HepG2 (cell line): ENCODE measurements around the gene PARK7. TPM values are rescaled to one million over a fixed set of nuclear protein-coding genes. Genes with fewer than 3 reads are reported as not detected.

Experiments
- ADNP ChIP-seq: sonication (generic); formaldehyde crosslinking; IDR thresholded peaks from 2 replicates; pipeline ENCODE4 v1.4.0; 2020; ENCODE audit warnings: missing genetic modification reagents
- NR2C2 ChIP-seq: sonication (generic); formaldehyde crosslinking; IDR thresholded peaks from 2 replicates; pipeline ENCODE4 v1.4.0; 2020; ENCODE audit warnings: missing genetic modification reagents, mild to moderate bottlenecking, moderate library complexity, borderline replicate concordance
- POLR2AphosphoS5 ChIP-seq: IDR thresholded peaks from 2 replicates; pipeline ENCODE4 v1.6.1; 2012; ENCODE audit warnings: low read depth, low read length
- RFX3 ChIP-seq: IDR thresholded peaks from 2 replicates; pipeline ENCODE4 v1.6.1; 2016; ENCODE audit warnings: missing biosample characterization, missing genetic modification reagents
- SNAPC4 ChIP-seq: sonication (generic); formaldehyde crosslinking; IDR thresholded peaks from 2 replicates; pipeline ENCODE4 v1.4.0; 2020; ENCODE audit warnings: mild to moderate bottlenecking, missing genetic modification reagents
- SOX6 ChIP-seq, 2 experiments: fragments of 450-650 bp in 1 of 2; sonication (generic) in 1 of 2; formaldehyde crosslinking in 1 of 2; IDR thresholded peaks; 2 replicates each; pipeline versions ENCODE4 v1.4.0 to v1.6.1; 2017 to 2020; ENCODE audit warnings: antibody characterized with exemption in 1 of 2, mild to moderate bottlenecking in 1 of 2, missing genetic modification reagents in 1 of 2
- ZC3H13 ChIP-seq: sonication (generic); formaldehyde crosslinking; IDR thresholded peaks from 2 replicates; pipeline ENCODE4 v1.8.1; 2023; ENCODE audit warnings: mild to moderate bottlenecking, missing genetic modification reagents, moderate library complexity
- ZNF101 ChIP-seq: sonication (generic); formaldehyde crosslinking; IDR thresholded peaks from 2 replicates; pipeline ENCODE4 v1.4.0; 2020; ENCODE audit warnings: mild to moderate bottlenecking, low read depth, missing genetic modification reagents, borderline replicate concordance
- ZNF142 ChIP-seq: sonication (generic); formaldehyde crosslinking; IDR thresholded peaks from 2 replicates; pipeline ENCODE4 v1.4.0; 2020; ENCODE audit warnings: missing genetic modification reagents
- ZNF18 ChIP-seq: sonication (generic); formaldehyde crosslinking; IDR thresholded peaks from 2 replicates; pipeline ENCODE4 v1.8.0; 2022; ENCODE audit warnings: mild to moderate bottlenecking, missing genetic modification reagents; ENCODE audit not compliant: insufficient replicate concordance
- ZNF234 ChIP-seq: sonication (generic); formaldehyde crosslinking; conservative IDR thresholded peaks from 2 replicates; pipeline ENCODE4 v1.5.1; 2020; ENCODE audit warnings: mild to moderate bottlenecking, missing genetic modification reagents
- ZNF513 ChIP-seq: sonication (generic); formaldehyde crosslinking; conservative IDR thresholded peaks from 2 replicates; pipeline ENCODE4 v1.5.0; 2020; ENCODE audit warnings: missing genetic modification reagents
- ZNF576 ChIP-seq: sonication (generic); formaldehyde crosslinking; IDR thresholded peaks from 2 replicates; pipeline ENCODE4 v1.4.0; 2020; ENCODE audit warnings: mild to moderate bottlenecking, missing genetic modification reagents
- ZNF709 ChIP-seq: sonication (generic); formaldehyde crosslinking; IDR thresholded peaks from 2 replicates; pipeline ENCODE4 v1.5.0; 2020; ENCODE audit warnings: mild to moderate bottlenecking, missing genetic modification reagents
- ZNF766 ChIP-seq: sonication (generic); formaldehyde crosslinking; IDR thresholded peaks from 2 replicates; pipeline ENCODE4 v1.5.0; 2020; ENCODE audit warnings: missing genetic modification reagents, borderline replicate concordance
- polyA plus RNA-seq, 8 experiments: library from polyadenylated mRNA; depleted of rRNA in 3 of 8; stranded (reverse) in 7 of 8; unstranded in 1 of 8; fragments of >200 nt; fragmentation: Illumina TruSeq in 4 of 8; extraction: Trizol in 4 of 8; gene quantifications; 2 replicates each; pipeline versions ENCODE4 v1.2.1 to v1.2.3, GENCODE V29; 2011 to 2016; ENCODE audit warnings: low read depth in 4 of 8, missing spikeins in 1 of 8, mixed read lengths in 1 of 8; ENCODE audit not compliant: insufficient read depth in 1 of 8
- total RNA-seq, 5 experiments: library from RNA; depleted of rRNA; stranded (reverse); fragments of >200 nt; fragmentation: Illumina TruSeq; extraction: Trizol; gene quantifications; 2 replicates each; pipeline ENCODE4 v1.2.3, GENCODE V29; 2016; ENCODE audit warnings: low read depth in 1 of 5

PARK7 gene
- total and polyA plus RNA-seq, 2 of the 13 experiments (the other 11 are each of a cell fraction or from before 2014, with no cell fraction given) = 212 to 296 TPM

- TF ChIP-seq SOX6 (IDR thresholded peaks at IDR 0.05) (no peak), SOX6 (CRISPR knock-in tag; IDR thresholded peaks at IDR 0.05) (no peak), ZC3H13 (CRISPR knock-in tag) (peak; percentile 69; the same call in 1 of the 2 replicates), ADNP (CRISPR knock-in tag) (no peak), RFX3 (CRISPR knock-in tag) (no peak), ZNF101 (CRISPR knock-in tag) (no peak), ZNF18 (CRISPR knock-in tag) (no peak), SNAPC4 (CRISPR knock-in tag) (no peak), ZNF513 (CRISPR knock-in tag) (no peak), ZNF142 (CRISPR knock-in tag) (no peak), ZNF576 (CRISPR knock-in tag) (no peak), NR2C2 (no peak), ZNF234 (CRISPR knock-in tag) (no peak), POLR2AphosphoS5 (peak; percentile 56), ZNF709 (CRISPR knock-in tag) (no peak), ZNF766 (no peak)
These were observed 49.5 kb downstream of the PARK7 start (continued) for GRCh38 chr1:8011016-8011415.
